Measurements from ENCODE around the gene TMEM121B.

DNA sequence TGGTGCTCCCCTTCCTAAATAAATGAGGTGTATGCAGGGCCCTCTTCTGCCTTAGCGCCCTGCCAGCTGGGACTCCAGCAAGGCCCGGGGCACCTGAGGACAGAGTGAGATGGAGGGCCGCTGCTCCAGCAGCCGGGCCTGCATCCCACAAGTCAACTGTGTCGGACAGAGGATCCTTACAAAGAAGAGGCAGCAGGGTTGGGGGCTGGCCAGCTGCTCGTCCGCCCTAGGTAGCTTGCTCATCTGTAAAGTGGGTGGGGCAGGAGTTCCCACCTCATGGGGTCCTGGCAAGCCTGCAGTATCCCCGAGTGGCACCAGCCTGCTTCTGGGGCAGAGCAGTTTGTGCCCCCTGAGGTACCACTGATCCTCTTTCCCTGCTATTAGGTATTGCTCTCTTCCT is 7.6 kb downstream of the TMEM121B start:
- no peak for TF ChIP-seq CTCF (IDR thresholded peaks at IDR 0.05)
- TF ChIP-seq POLR2A (IDR thresholded peaks at IDR 0.05) = no peak

Data from tibial nerve (tissue), 3 donors.